Neural cell (in vitro differentiated cells): ENCODE measurements around the gene AIFM2. TPM values are rescaled to one million over a fixed set of nuclear protein-coding genes. Genes with fewer than 3 reads are reported as not detected.
A peak's percentile ranks its signal among the peaks of the same experiment; 100 is the strongest.

ENCODE experiments used
- H2AFZ ChIP-seq: fragments of 200-600, 300-800 bp; sonication (generic), shearing (Covaris generic); 2 replicates; pipeline ENCODE4 v1.6.0; 2014; ENCODE audit warnings: low read depth, mild to moderate bottlenecking, antibody characterized with exemption, low read length, moderate library complexity
- H3F3A ChIP-seq: fragments of 200-600 bp; shearing (Covaris generic); 2 replicates; pipeline ENCODE4 v1.6.1; 2016; ENCODE audit warnings: mild to moderate bottlenecking, moderate library complexity, mixed read lengths, antibody characterized with exemption, low read length; ENCODE audit not compliant: insufficient read depth, poor library complexity, severe bottlenecking
- H3K27ac ChIP-seq: fragments of 200-600, 300-800 bp; sonication (generic), shearing (Covaris generic); 2 replicates; pipeline ENCODE4 v1.5.1; 2014; ENCODE audit warnings: mild to moderate bottlenecking, low read length, moderate library complexity
- H3K27me3 ChIP-seq: fragments of 300-800, 200-600 bp; sonication (generic), shearing (Covaris generic); 2 replicates; pipeline ENCODE4 v1.6.0; 2014; ENCODE audit warnings: mild to moderate bottlenecking, low read depth, low read length, moderate library complexity; ENCODE audit not compliant: insufficient read depth
- H3K36me3 ChIP-seq: fragments of 300-800, 200-600 bp; sonication (generic), shearing (Covaris generic); 2 replicates; pipeline ENCODE4 v1.5.1; 2014; ENCODE audit warnings: mild to moderate bottlenecking, antibody characterized with exemption, low read length, moderate library complexity; ENCODE audit not compliant: insufficient read depth
- H3K4me2 ChIP-seq: fragments of 300-800, 200-600 bp; sonication (generic), shearing (Covaris generic); 2 replicates; pipeline ENCODE4 v1.6.0; 2014; ENCODE audit warnings: mild to moderate bottlenecking, low read length
- H3K4me3 ChIP-seq: fragments of 300-800, 200-600 bp; sonication (generic), shearing (Covaris generic); 2 replicates; pipeline ENCODE4 v1.5.1; 2014; ENCODE audit warnings: mild to moderate bottlenecking, low read length, moderate library complexity
- H3K79me2 ChIP-seq: fragments of 200-600 bp; shearing (Covaris generic); replicated peaks from 2 replicates; pipeline ENCODE4 v1.6.0; 2014; ENCODE audit warnings: mild to moderate bottlenecking, low read length, moderate library complexity; ENCODE audit not compliant: insufficient read depth
- H3K9ac ChIP-seq: fragments of 300-800, 200-600 bp; sonication (generic), shearing (Covaris generic); 2 replicates; pipeline ENCODE4 v1.6.1; 2016; ENCODE audit warnings: mild to moderate bottlenecking, low read length, mixed read lengths
- H3K9me2 ChIP-seq: fragments of 200-600 bp; shearing (Covaris generic); 2 replicates; pipeline ENCODE4 v1.6.1; 2016; ENCODE audit warnings: mild to moderate bottlenecking, low read length, mixed read lengths; ENCODE audit not compliant: insufficient read depth
- H3K9me3 ChIP-seq: fragments of 200-600, 300-800 bp; sonication (generic), shearing (Covaris generic); 2 replicates; pipeline ENCODE4 v1.6.1; 2016; ENCODE audit warnings: mild to moderate bottlenecking, mixed run types, low read length, moderate library complexity, mixed read lengths
- H4K20me1 ChIP-seq: fragments of 200-600 bp; shearing (Covaris generic); 2 replicates; pipeline ENCODE4 v1.6.1; 2016; ENCODE audit warnings: mild to moderate bottlenecking, mixed run types; ENCODE audit not compliant: insufficient read depth
- CTCF ChIP-seq: fragments of 450-650 bp; IDR thresholded peaks from 2 replicates; pipeline ENCODE4 v1.5.1; 2014; ENCODE audit warnings: antibody characterized with exemption, mild to moderate bottlenecking, moderate library complexity; ENCODE audit not compliant: poor library complexity, severe bottlenecking
- EZH2 ChIP-seq: fragments of 200-600, 300-800 bp; shearing (Covaris generic), sonication (generic); IDR thresholded peaks from 2 replicates; pipeline ENCODE4 v1.6.1; 2014; ENCODE audit warnings: antibody characterized with exemption, low read length, borderline replicate concordance, mild to moderate bottlenecking; ENCODE audit not compliant: insufficient read depth, poor library complexity, severe bottlenecking
- MXI1 ChIP-seq: fragments of 450-650 bp; conservative IDR thresholded peaks from 2 replicates; pipeline ENCODE4 v1.6.1; 2014; ENCODE audit warnings: antibody characterized with exemption, mild to moderate bottlenecking; ENCODE audit not compliant: poor library complexity, severe bottlenecking
- POLR2AphosphoS5 ChIP-seq: IDR thresholded peaks from 2 replicates; pipeline ENCODE4 v1.6.1; 2012
- REST ChIP-seq: IDR thresholded peaks from 2 replicates; pipeline ENCODE4 v1.6.1; 2012; ENCODE audit warnings: borderline replicate concordance
- SMC3 ChIP-seq: fragments of 450-650 bp; conservative IDR thresholded peaks from 2 replicates; pipeline ENCODE4 v1.6.1; 2014; ENCODE audit warnings: antibody characterized with exemption, mild to moderate bottlenecking, moderate library complexity; ENCODE audit not compliant: poor library complexity
- TAF1 ChIP-seq: IDR thresholded peaks from 2 replicates; pipeline ENCODE4 v1.6.1; 2012; ENCODE audit warnings: low read depth
- polyA plus RNA-seq: library from polyadenylated mRNA; depleted of rRNA; stranded (reverse); fragments of >200 nt; gene quantifications from 2 replicates; pipeline ENCODE4 v1.2.3, GENCODE V29; 2014

Gene AIFM2
- polyA plus RNA-seq, 1 donor from 2014 or later = 0.78 TPM

- TF ChIP-seq CTCF (peak; percentile 64), MXI1 (no peak), SMC3 (peak; percentile 45)
- Histone ChIP-seq H3K9me2 (no peaks in the 10 kb centered on the region), H3K27me3 (no peaks in the 10 kb centered on the region), H3K4me3 (no peak overlapping the region), H3K4me2 (no peak overlapping the region), H4K20me1 (no peaks in the 10 kb centered on the region), H3K27ac (no peak overlapping the region), H2AFZ (no peak overlapping the region), H3K36me3 (no peaks in the 10 kb centered on the region), H3K79me2 (no peaks in the 10 kb centered on the region), H3K9me3 (no peaks in the 10 kb centered on the region), H3F3A (no peaks in the 10 kb centered on the region), H3K9ac (no peak overlapping the region)
Observed at GRCh38 chr10:70115948-70116682, 16.5 kb downstream of the AIFM2 start.

GRCh38 chr10:70114902-70115301 is 17.7 kb downstream of the AIFM2 start:
- H3K4me3 ChIP-seq = no peak overlapping the region
- no peak overlapping the region for H2AFZ ChIP-seq
- no peak overlapping the region for H3K27ac ChIP-seq
- no peaks in the 10 kb centered on the region for H3K9me2 ChIP-seq
- no peak overlapping the region for H3K9ac ChIP-seq
- H3F3A ChIP-seq = no peaks in the 10 kb centered on the region
- H3K9me3 ChIP-seq = no peaks in the 10 kb centered on the region
- H3K4me2 ChIP-seq = no peak overlapping the region
- no peak for TF ChIP-seq CTCF
- no peak for TF ChIP-seq EZH2
- TF ChIP-seq POLR2AphosphoS5 = no peak
- no peak for TF ChIP-seq TAF1
- TF ChIP-seq REST = no peak
- no peaks in the 10 kb centered on the region for H3K79me2 ChIP-seq
- H3K27me3 ChIP-seq = no peaks in the 10 kb centered on the region
- no peaks in the 10 kb centered on the region for H3K36me3 ChIP-seq
- no peaks in the 10 kb centered on the region for H4K20me1 ChIP-seq
